Testis (tissue), 3 donors: Measurements from ENCODE around the gene CROCC2. TPM values are rescaled to one million over a fixed set of nuclear protein-coding genes. Genes with fewer than 3 reads are reported as not detected.

Experiments used
- DNase-seq: peaks from one replicate; pipeline ENCODE4 v3.0.0-alpha.2; 2019
- H3K27ac ChIP-seq, 2 donors: fragments of 200-600 bp; sonication (generic); one replicate each; pipeline ENCODE4 v1.5.1; 2019
- H3K27me3 ChIP-seq: fragments of 200-600 bp; sonication (generic); one replicate; pipeline ENCODE4 v1.5.1; 2019
- H3K36me3 ChIP-seq: fragments of 200-600 bp; sonication (generic); one replicate; pipeline ENCODE4 v1.5.1; 2017; ENCODE audit warnings: low read depth; ENCODE audit errors: missing control alignments
- H3K4me1 ChIP-seq: fragments of 200-600 bp; sonication (generic); one replicate; pipeline ENCODE4 v1.5.1; 2019
- H3K4me3 ChIP-seq, 2 donors: fragments of 200-600 bp; sonication (generic); one replicate each; pipeline ENCODE4 v1.5.1; 2017 to 2019
- H3K9me3 ChIP-seq: fragments of 200-600 bp; sonication (generic); one replicate; pipeline ENCODE4 v1.5.1; 2017
- CTCF ChIP-seq, 3 experiments: fragments of 450-650 bp in 2 of 3; fragments of 200-600 bp in 1 of 3; sonication (generic) in 1 of 3; IDR thresholded peaks; one replicate each; pipeline ENCODE4 v1.5.1; 2016 to 2019; ENCODE audit warnings: antibody characterized with exemption in 3 of 3, mild to moderate bottlenecking in 2 of 3, moderate library complexity in 1 of 3
- POLR2A ChIP-seq: fragments of 450-650 bp; IDR thresholded peaks from one replicate; pipeline ENCODE4 v1.6.1; 2017; ENCODE audit warnings: antibody characterized with exemption, mild to moderate bottlenecking, moderate library complexity
- WGBS, 2 donors: methylation state at CpG; one replicate each; pipeline ENCODE4 v1.1.5; 2018; 5-methylcytosine and 5-hydroxymethylcytosine counted together
- intact Hi-C: fragments of 100-400 bp; cut with DNase I; formaldehyde crosslinking; loops from one replicate; pipeline ENCODE4 v1.15.1; 2023; ENCODE audit warnings: low total_unique reads
- polyA plus RNA-seq: library from polyadenylated mRNA; stranded (reverse); fragments of 350-450 nt; fragmentation: Illumina TruSeq; extraction: RNeasy Lipid Tissue Mini Kit (QIAGEN cat#74804); gene quantifications from one replicate; pipeline ENCODE4 v1.2.3, GENCODE V29; 2014; ENCODE audit warnings: low read depth, low replicate concordance; ENCODE audit not compliant: insufficient read depth
- total RNA-seq, 2 donors: library from RNA; depleted of rRNA; stranded (reverse); fragments of >200 nt; gene quantifications; one replicate each; pipeline ENCODE4 v1.2.3, GENCODE V29; 2016

Gene CROCC2
- total and polyA plus RNA-seq, 3 donors from 2014 or later = 0.43 to 0.55 (median 0.51) TPM

- no peak overlapping the region for H3K4me3 ChIP-seq
- H3K9me3 ChIP-seq = no peaks in the 10 kb centered on the region
- no peaks in the 10 kb centered on the region for H3K27me3 ChIP-seq
- TF ChIP-seq CTCF (IDR thresholded peaks at IDR 0.05) = no peak
- TF ChIP-seq POLR2A = no peak
- H3K4me1 ChIP-seq = no peaks in the 10 kb centered on the region
- H3K27ac ChIP-seq = no peak overlapping the region
- intact Hi-C loops = no loop called here
- WGBS, 2 donors = 87 to 100% methylated on average over 1 to 7 of the region's 7 CpGs
- DNase-seq = peak; percentile 3
- H3K36me3 ChIP-seq = no peaks in the 10 kb centered on the region
Observed at GRCh38 chr2:240947607-240948006, 41.5 kb downstream of the CROCC2 start.

- DNase-seq = peak; percentile 4
- WGBS, 2 donors = 94 to 96% methylated on average over 8 of the region's 8 CpGs
- Histone ChIP-seq H3K27ac (no peak overlapping the region), H3K27me3 (no peaks in the 10 kb centered on the region), H3K4me1 (no peaks in the 10 kb centered on the region), H3K36me3 (no peaks in the 10 kb centered on the region), H3K9me3 (no peaks in the 10 kb centered on the region), H3K4me3 (no peak overlapping the region)
- TF ChIP-seq POLR2A (no peak), CTCF (IDR thresholded peaks at IDR 0.05) (no peak)
- intact Hi-C loops = no loop called here
Observed at GRCh38 chr2:240948086-240948485, 42.0 kb downstream of the CROCC2 start.

GRCh38 chr2:240948905-240949790 is 43.0 kb downstream of the CROCC2 start:
- intact Hi-C loops = no loop called here
- H3K27ac ChIP-seq = no peak overlapping the region
- 88 to 93% methylated on average over 12 to 23 of the region's 23 CpGs for WGBS, 2 donors
- H3K4me3 ChIP-seq = no peak overlapping the region
- H3K9me3 ChIP-seq = no peaks in the 10 kb centered on the region
- no peaks in the 10 kb centered on the region for H3K27me3 ChIP-seq
- H3K36me3 ChIP-seq = no peaks in the 10 kb centered on the region
- TF ChIP-seq CTCF (IDR thresholded peaks at IDR 0.05) (no peak), POLR2A (no peak)
- DNase-seq = peak; percentile 6
- no peaks in the 10 kb centered on the region for H3K4me1 ChIP-seq

- Histone ChIP-seq H3K36me3 (no peaks in the 10 kb centered on the region), H3K9me3 (no peaks in the 10 kb centered on the region), H3K27me3 (no peaks in the 10 kb centered on the region), H3K4me3 (no peak overlapping the region), H3K4me1 (peaks cover 4% of the 10 kb centered on the region), H3K27ac (no peak overlapping the region)
- TF ChIP-seq CTCF (IDR thresholded peaks at IDR 0.05) = no peak
- no peak for TF ChIP-seq POLR2A
- peak; percentile 11 for DNase-seq
- WGBS, 2 donors = 89 to 90% methylated on average over 9 to 14 of the region's 14 CpGs
- intact Hi-C loops = no loop called here
Observed at GRCh38 chr2:240949791-240950705, 43.9 kb downstream of the CROCC2 start.
